ENCODE data around the gene RS1.

- TF ChIP-seq CTCF (IDR thresholded peaks at IDR 0.05 in 2 of 3, conservative IDR thresholded peaks at IDR 0.05 in 1 of 3; ENCODE audit: control insufficient read depth in 2 of 3, extremely low read depth in 1 of 3, insufficient read depth in 1 of 3, low read depth in 3 of 3, low read length in 3 of 3) (no peak), REST (IDR thresholded peaks at IDR 0.05; ENCODE audit: low read depth, low read length) (no peak), POLR2A (IDR thresholded peaks at IDR 0.05; ENCODE audit: low read depth, low read length) (no peak), ZBTB11 (CRISPR knock-in tag; IDR thresholded peaks at IDR 0.05) (no peak), EZH2 (IDR thresholded peaks at IDR 0.05; ENCODE audit: borderline replicate concordance, control insufficient read depth, low read depth, low read length) (no peak), ZNF274 (IDR thresholded peaks at IDR 0.05; ENCODE audit: insufficient read depth, insufficient read length) (no peak), CHD4 (IDR thresholded peaks at IDR 0.05) (no peak), CHD1 (IDR thresholded peaks at IDR 0.05; ENCODE audit: low read depth, low read length) (no peak), GABPA (IDR thresholded peaks at IDR 0.05; ENCODE audit: low read depth) (no peak), CHD2 (IDR thresholded peaks at IDR 0.05; ENCODE audit: borderline replicate concordance, low read depth, low read length) (no peak), ATF2 (IDR thresholded peaks at IDR 0.05; ENCODE audit: low read length) (no peak), BHLHE40 (IDR thresholded peaks at IDR 0.05; ENCODE audit: borderline replicate concordance in 1 of 2, low read depth in 2 of 2, low read length in 1 of 2) (no peak), MTA3 (IDR thresholded peaks at IDR 0.05; ENCODE audit: borderline replicate concordance, low read length) (no peak)
Observed at GRCh38 chrX:18647621-18648020, 24.3 kb downstream of the RS1 start.

All from GM12878 (cell line).